ENCODE results near the gene OPCML. TPM values are rescaled to one million over a fixed set of nuclear protein-coding genes. Genes with fewer than 3 reads are reported as not detected.

The OPCML gene
- total and polyA plus RNA-seq, 2 donors (not counting 1 experiment from before 2014, with no cell fraction given), result not detected

GRCh38 chr11:132447761-132448160 is 1084.5 kb downstream of the OPCML start:
- H3K27ac ChIP-seq (ENCODE audit: low read length in 2 of 2), result no peak overlapping the region
- H3K9me3 Mint-ChIP-seq (ENCODE audit: insufficient read depth), result peaks cover 5% of the 10 kb centered on the region

GRCh38 chr11:132445859-132446291 is 1086.4 kb downstream of the OPCML start:
- Histone ChIP-seq H2AFZ (ENCODE audit: insufficient read depth, low read depth, low read length, poor library complexity, severe bottlenecking) (no peak overlapping the region), H3K9me3 (ENCODE audit: control extremely low read depth in 1 of 3, control insufficient read depth in 2 of 3, insufficient read depth in 1 of 3, low read length in 2 of 3) (peaks cover 0 to 6% (median 0%) of the 10 kb centered on the region in 3 donors), H3K36me3 (replicated peaks in 1 of 2; ENCODE audit: control extremely low read depth in 1 of 2, control insufficient read depth in 1 of 2, extremely low read depth in 1 of 2, insufficient read depth in 2 of 2, low read length in 1 of 2) (no peaks in the 10 kb centered on the region), H3K79me2 (ENCODE audit: control insufficient read depth, insufficient read depth, low read length) (no peaks in the 10 kb centered on the region), H4K20me1 (ENCODE audit: control insufficient read depth, insufficient read depth, low read length, poor library complexity, severe bottlenecking) (no peaks in the 10 kb centered on the region), H3K27ac (ENCODE audit: low read length in 2 of 2) (no peak overlapping the region), H3K9ac (ENCODE audit: low read length) (no peak overlapping the region), H3K4me2 (replicated peaks; ENCODE audit: low read depth, low read length, poor library complexity, severe bottlenecking) (no peak overlapping the region), H3K4me1 (ENCODE audit: control insufficient read depth in 2 of 2, insufficient read depth in 2 of 2, low read length in 2 of 2) (no peaks in the 10 kb centered on the region), H3K4me3 (ENCODE audit: control extremely low read depth in 1 of 5, extremely low read depth in 1 of 5, insufficient read depth in 1 of 5, low read depth in 2 of 5, low read length in 4 of 5) (no peak overlapping the region), H3K27me3 (replicated peaks in 1 of 4; ENCODE audit: control extremely low read depth in 1 of 4, control insufficient read depth in 3 of 4, insufficient read depth in 4 of 4, low read length in 3 of 4) (no peaks in the 10 kb centered on the region)
- CTCF ChIA-PET, result no interaction called here
- TF ChIP-seq CTCF (IDR thresholded peaks at IDR 0.05) (no peak), EZH2 (IDR thresholded peaks at IDR 0.05; ENCODE audit: borderline replicate concordance, insufficient read depth, low read depth, low read length, poor library complexity, severe bottlenecking) (no peak)
- WGBS (ENCODE audit: insufficient coverage), result no CpG with 5 or more reads among the region's 1 CpG
- ATAC-seq (ENCODE audit: low read depth) (no peak), DNase-seq (no peak)
- Mint-ChIP-seq H3K4me3 (no peak overlapping the region), H3K4me1 (no peaks in the 10 kb centered on the region), H3K9me3 (ENCODE audit: insufficient read depth) (peaks cover 3% of the 10 kb centered on the region), H3K27ac (no peak overlapping the region), H3K27me3 (no peaks in the 10 kb centered on the region)
- intact Hi-C loops (cut with micrococcal nuclease), result no loop called here
- POLR2A ChIA-PET, result no interaction called here

More at GRCh38 chr11:132447761-132448160, 1084.5 kb downstream of the OPCML start:
- Histone ChIP-seq H3K36me3 (replicated peaks in 1 of 2; ENCODE audit: control extremely low read depth in 1 of 2, control insufficient read depth in 1 of 2, extremely low read depth in 1 of 2, insufficient read depth in 2 of 2, low read length in 1 of 2) (no peaks in the 10 kb centered on the region), H2AFZ (ENCODE audit: insufficient read depth, low read depth, low read length, poor library complexity, severe bottlenecking) (no peak overlapping the region), H3K4me2 (replicated peaks; ENCODE audit: low read depth, low read length, poor library complexity, severe bottlenecking) (no peak overlapping the region), H3K9ac (ENCODE audit: low read length) (no peak overlapping the region), H4K20me1 (ENCODE audit: control insufficient read depth, insufficient read depth, low read length, poor library complexity, severe bottlenecking) (no peaks in the 10 kb centered on the region), H3K4me3 (ENCODE audit: control extremely low read depth in 1 of 5, extremely low read depth in 1 of 5, insufficient read depth in 1 of 5, low read depth in 2 of 5, low read length in 4 of 5) (no peak overlapping the region), H3K4me1 (ENCODE audit: control insufficient read depth in 2 of 2, insufficient read depth in 2 of 2, low read length in 2 of 2) (no peaks in the 10 kb centered on the region), H3K27me3 (replicated peaks in 1 of 4; ENCODE audit: control extremely low read depth in 1 of 4, control insufficient read depth in 3 of 4, insufficient read depth in 4 of 4, low read length in 3 of 4) (no peaks in the 10 kb centered on the region), H3K9me3 (ENCODE audit: control extremely low read depth in 1 of 3, control insufficient read depth in 2 of 3, insufficient read depth in 1 of 3, low read length in 2 of 3) (peaks cover 0 to 6% (median 0%) of the 10 kb centered on the region in 3 donors), H3K79me2 (ENCODE audit: control insufficient read depth, insufficient read depth, low read length) (no peaks in the 10 kb centered on the region)
- intact Hi-C loops (cut with micrococcal nuclease), result no loop called here
- Mint-ChIP-seq H3K27ac (no peak overlapping the region), H3K4me1 (no peaks in the 10 kb centered on the region), H3K27me3 (no peaks in the 10 kb centered on the region), H3K4me3 (no peak overlapping the region)
- ChIA-PET POLR2A (no interaction called here), CTCF (no interaction called here)
- 100% methylated on average over 1 of the region's 1 CpG for WGBS (ENCODE audit: insufficient coverage)
- no peak for DNase-seq
- no peak for ATAC-seq (ENCODE audit: low read depth)
- TF ChIP-seq EZH2 (IDR thresholded peaks at IDR 0.05; ENCODE audit: borderline replicate concordance, insufficient read depth, low read depth, low read length, poor library complexity, severe bottlenecking) (no peak), CTCF (IDR thresholded peaks at IDR 0.05) (no peak)
